GM12872 (cell line): ENCODE results near the gene STXBP6.

Source experiments
- TF ChIP-seq, protein P1 (sequence below): IDR thresholded peaks from 3 replicates; pipeline ENCODE4 v1.5.1; 2011; ENCODE audit warnings: low read depth, mild to moderate bottlenecking, low read length, moderate library complexity; ENCODE audit not compliant: insufficient read depth

STXBP6 gene

DNA sequence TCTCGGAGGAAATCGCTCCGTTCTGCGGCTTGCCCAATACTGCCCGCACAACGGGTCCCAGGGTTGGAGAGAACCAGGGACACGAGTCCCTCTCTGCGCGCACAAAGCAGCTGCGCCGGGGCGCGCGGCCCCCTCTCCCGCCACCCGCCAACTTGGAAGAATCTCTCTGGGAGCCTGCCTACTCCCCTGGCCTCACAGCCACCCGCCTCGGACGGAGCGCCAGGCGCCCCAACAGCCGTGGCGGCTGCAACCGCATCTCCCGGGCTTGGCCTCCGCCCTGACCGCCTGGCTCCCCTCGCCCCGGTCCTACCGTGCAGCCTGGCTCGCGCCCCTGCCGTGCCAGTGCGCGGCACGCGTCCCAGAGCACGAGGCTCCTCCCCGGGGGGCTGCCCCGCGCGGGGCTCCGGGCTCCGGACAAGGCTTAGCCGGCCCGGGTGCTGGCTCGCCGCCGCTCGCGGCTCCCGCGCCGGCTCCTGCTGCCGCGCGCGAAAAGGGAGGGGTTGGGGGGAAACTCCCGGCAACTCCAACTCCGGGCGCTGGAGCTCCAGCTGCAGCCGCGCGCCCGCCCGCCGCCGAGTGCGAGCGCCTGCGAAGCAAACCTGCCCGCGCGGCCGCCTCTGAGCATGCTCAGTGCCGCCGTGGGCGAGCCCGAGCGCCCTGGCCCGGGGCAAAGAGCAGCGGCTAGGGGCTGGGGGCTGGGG, at the start of gene STXBP6:
STXBP6 (minus strand) TSS at position 580 of the 701 bp plus-strand sequence. CDS start 75,329 bp downstream, outside the sequence.
- TF ChIP-seq, protein P1, sequence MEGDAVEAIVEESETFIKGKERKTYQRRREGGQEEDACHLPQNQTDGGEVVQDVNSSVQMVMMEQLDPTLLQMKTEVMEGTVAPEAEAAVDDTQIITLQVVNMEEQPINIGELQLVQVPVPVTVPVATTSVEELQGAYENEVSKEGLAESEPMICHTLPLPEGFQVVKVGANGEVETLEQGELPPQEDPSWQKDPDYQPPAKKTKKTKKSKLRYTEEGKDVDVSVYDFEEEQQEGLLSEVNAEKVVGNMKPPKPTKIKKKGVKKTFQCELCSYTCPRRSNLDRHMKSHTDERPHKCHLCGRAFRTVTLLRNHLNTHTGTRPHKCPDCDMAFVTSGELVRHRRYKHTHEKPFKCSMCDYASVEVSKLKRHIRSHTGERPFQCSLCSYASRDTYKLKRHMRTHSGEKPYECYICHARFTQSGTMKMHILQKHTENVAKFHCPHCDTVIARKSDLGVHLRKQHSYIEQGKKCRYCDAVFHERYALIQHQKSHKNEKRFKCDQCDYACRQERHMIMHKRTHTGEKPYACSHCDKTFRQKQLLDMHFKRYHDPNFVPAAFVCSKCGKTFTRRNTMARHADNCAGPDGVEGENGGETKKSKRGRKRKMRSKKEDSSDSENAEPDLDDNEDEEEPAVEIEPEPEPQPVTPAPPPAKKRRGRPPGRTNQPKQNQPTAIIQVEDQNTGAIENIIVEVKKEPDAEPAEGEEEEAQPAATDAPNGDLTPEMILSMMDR, result no peak

DNA sequence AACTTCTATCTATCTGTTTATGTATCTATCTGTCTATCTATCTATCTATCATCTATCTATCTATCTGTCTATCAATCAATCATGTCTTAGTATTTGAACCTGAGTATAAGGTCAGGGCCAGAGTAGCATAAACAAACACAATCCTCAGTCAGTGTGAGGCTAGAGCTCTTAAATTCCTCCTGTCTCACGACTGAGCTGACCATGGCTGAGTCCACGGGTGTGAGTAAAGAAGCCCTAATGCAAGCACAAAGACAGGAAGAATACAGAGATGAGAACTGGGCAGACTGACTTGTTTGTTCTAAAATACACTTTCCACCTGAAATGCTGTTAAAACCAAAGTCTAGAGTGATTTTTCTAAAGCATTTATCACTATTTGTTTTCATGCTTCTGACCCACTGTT, 47.2 kb upstream of the STXBP6 start:
- TF ChIP-seq, protein P1, result no peak

DNA sequence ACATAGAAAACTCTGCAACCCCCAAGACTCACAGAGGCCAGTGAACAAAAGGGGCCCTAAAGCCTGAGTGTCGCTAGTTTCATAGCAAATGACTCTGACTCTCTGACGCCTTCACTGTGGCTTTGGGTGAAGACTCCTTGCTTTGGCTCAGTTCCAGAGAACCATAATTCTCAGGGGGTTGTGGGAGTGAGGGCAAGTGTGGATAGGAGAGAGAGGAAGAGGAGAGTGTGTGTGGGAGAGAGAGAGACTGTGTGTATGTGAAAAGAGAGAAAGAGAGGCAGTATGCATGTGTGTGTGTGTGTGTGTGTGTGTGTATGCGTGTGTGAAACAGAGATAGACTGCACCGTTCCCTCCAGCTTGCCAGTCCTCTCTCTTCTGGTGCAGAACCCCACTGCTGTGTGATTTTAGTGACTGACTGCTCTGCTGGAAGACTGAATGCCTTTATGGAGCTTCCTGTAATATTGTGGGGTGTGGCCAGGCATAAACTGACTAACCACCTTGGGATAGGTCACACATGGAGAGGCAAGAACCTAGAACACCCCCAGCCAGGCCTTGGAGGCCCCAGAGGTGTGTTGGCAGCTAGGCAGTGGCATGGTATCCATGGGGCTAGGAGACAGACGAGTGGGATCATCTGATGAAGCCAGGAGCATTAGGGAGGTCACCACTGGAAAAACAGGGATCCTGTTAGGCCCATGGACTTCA, 45.9 kb upstream of the STXBP6 start:
- TF ChIP-seq, protein P1, result no peak

DNA sequence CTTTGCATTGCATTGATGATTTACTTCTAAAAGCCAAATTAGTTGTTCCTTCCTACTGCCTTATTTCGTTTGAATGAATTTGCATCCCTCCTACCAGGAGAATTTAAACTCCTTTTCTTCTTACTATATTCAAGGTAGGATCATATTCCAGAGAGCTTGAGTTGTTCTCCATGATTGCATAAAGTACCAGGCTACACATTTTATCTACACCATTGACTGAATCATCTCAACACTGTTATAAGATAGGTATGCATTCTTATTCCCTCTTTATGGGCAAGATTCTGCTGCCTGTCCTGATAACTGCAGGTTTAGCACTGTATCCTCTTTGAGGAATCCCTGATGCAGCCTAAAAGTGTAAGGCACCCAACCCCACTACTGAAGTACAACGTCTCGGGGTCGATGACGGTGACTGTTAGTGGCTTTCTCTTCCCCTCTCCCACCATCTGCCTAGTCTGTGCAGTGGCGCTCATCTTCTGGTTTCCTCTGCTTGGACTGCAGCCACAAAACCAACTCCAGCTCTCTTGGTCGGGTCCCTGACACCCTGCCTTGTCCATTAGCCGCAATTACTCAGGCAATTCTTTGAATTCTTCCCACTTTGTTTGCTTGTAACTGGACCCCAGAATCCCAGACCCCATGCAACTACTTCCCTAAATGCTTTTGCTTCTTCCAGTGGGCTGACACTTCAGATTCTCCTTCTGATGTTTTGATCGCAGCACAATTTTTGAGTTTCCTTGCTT, 44.4 kb upstream of the STXBP6 start:
- TF ChIP-seq, protein P1, result no peak

DNA sequence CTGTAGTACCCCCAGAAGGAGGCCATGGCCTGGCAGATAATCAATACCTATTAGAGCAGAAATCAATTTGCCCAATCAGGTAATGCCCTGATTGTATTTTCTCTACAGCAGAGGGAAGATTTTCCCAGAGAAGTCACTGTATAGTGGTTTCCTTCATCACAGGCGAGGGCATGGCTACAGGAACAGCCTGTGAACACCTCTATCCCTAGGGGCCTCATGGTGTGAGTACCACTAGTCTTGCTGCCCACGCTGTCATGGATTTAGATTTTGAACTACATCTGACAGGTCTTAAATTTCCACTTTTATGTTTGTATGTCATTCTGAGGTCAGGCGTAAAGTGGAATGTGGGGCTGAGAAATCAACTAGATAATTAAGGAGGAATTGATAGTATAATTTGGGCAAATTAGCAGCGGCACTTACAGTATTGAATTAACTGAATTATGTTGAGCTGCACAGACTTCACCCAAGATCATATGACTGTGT, 42.4 kb upstream of the STXBP6 start:
- TF ChIP-seq, protein P1, result no peak

DNA sequence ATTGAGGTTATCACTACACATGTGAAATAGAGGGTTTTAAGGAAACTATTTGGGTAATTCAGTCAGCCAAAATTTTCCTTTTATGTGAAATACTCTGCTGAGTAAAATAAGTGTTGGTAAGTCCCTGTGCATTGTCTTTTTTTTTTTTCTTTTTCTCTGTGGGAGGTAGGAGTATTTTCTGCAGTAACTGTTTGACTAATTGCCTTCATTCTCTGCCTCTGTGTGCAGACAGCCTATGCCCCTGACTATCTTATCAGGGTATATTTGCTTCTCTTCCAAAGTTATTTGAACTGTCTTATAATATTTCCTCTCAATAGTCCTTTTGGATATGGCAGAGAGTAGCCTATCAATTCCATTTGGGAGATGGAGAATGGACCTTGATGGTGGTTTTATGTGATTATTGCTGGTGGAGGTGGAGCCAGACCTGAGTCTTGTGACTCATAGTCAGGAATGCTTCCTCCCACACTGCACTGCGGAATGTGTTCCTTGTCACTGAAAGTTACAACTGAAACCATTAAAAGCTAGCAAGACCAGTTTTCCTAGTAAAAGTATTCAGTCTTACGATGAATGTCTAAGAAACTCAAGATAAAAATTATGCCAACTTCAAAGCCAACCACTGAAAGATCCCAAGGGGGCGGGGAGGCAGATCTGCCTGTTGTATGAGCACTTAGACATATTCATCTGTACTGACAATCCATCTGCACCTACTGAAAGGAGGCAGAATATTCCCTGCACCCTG, 40.9 kb upstream of the STXBP6 start:
- TF ChIP-seq, protein P1, result no peak

DNA sequence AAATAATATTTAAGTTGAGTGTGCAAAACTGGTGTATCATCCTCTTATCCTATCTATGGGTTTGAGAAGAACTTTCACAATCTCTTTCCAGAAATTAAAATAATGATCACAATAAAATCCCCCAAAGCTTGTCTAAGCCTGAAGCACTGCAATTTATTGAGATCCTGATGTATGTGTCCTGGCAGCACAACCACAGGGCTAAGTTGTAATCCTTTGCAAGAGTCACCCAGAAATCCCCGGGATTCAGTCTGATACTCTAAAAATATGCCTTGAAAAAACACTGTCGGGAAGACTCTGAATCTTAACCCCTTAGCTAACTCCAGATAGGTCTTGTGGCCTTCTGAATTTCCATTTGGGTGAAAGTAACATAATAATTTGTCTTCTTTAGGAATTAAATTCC, 40.3 kb upstream of the STXBP6 start:
- TF ChIP-seq, protein P1, result no peak
